HepG2 (cell line): ENCODE measurements around the gene METAP1. TPM values are rescaled to one million over a fixed set of nuclear protein-coding genes. Genes with fewer than 3 reads are reported as not detected.

ENCODE experiments used
- FOXA1 ChIP-seq, 2 experiments: fragments of 450-650 bp in 1 of 2; sonication (generic) in 1 of 2; formaldehyde crosslinking in 1 of 2; IDR thresholded peaks; 2 replicates each; pipeline versions ENCODE4 v1.4.0 to v1.6.1; 2016 to 2020; ENCODE audit warnings: missing genetic modification reagents in 1 of 2
- HBP1 ChIP-seq: IDR thresholded peaks from 2 replicates; pipeline ENCODE4 v1.6.1; 2016; ENCODE audit warnings: low read depth, control low read depth
- IKZF5 ChIP-seq: IDR thresholded peaks from 2 replicates; pipeline ENCODE4 v1.6.1; 2018; ENCODE audit warnings: missing genetic modification reagents, mild to moderate bottlenecking, missing compliant biosample characterization
- JUNB ChIP-seq: sonication (generic); formaldehyde crosslinking; IDR thresholded peaks from 2 replicates; pipeline ENCODE4 v1.8.0; 2022; ENCODE audit warnings: missing genetic modification reagents, mild to moderate bottlenecking, borderline replicate concordance
- MED13 ChIP-seq: sonication (generic); formaldehyde crosslinking; IDR thresholded peaks from 2 replicates; pipeline ENCODE4 v1.5.0; 2020; ENCODE audit warnings: missing genetic modification reagents
- PCBP2 ChIP-seq: fragments of 200-400 bp; formaldehyde crosslinking; optimal IDR thresholded peaks from 2 replicates; pipeline ENCODE3; 2018; ENCODE audit warnings: low read length, low read depth; ENCODE audit not compliant: poor library complexity, severe bottlenecking
- RAD21 ChIP-seq: fragments of 450-650 bp; formaldehyde crosslinking; IDR thresholded peaks from 2 replicates; pipeline ENCODE4 v1.5.0; 2020; ENCODE audit warnings: mild to moderate bottlenecking
- SP5 ChIP-seq: IDR thresholded peaks from 2 replicates; pipeline ENCODE4 v1.6.1; 2016; ENCODE audit warnings: low read depth, borderline replicate concordance
- TBP ChIP-seq: sonication (generic); formaldehyde crosslinking; IDR thresholded peaks from 2 replicates; pipeline ENCODE4 v1.5.0; 2020; ENCODE audit warnings: missing genetic modification reagents
- TEF ChIP-seq: sonication (generic); formaldehyde crosslinking; IDR thresholded peaks from 2 replicates; pipeline ENCODE4 v1.5.0; 2020; ENCODE audit warnings: missing genetic modification reagents
- XRCC5 ChIP-seq: fragments of 200-400 bp; formaldehyde crosslinking; optimal IDR thresholded peaks from 2 replicates; pipeline ENCODE3; 2017; ENCODE audit warnings: mild to moderate bottlenecking, low read length
- ZFP36L1 ChIP-seq: sonication (generic); formaldehyde crosslinking; IDR thresholded peaks from 2 replicates; pipeline ENCODE4 v1.8.0; 2022; ENCODE audit warnings: mild to moderate bottlenecking, missing genetic modification reagents, moderate library complexity
- ZNF296 ChIP-seq: sonication (generic); formaldehyde crosslinking; conservative IDR thresholded peaks from 2 replicates; pipeline ENCODE4 v1.5.0; 2020; ENCODE audit warnings: mild to moderate bottlenecking, missing genetic modification reagents
- ZNF430 ChIP-seq: sonication (generic); formaldehyde crosslinking; IDR thresholded peaks from 2 replicates; pipeline ENCODE4 v1.9.0; 2021; ENCODE audit warnings: mild to moderate bottlenecking, missing genetic modification reagents
- ZNF446 ChIP-seq: sonication (generic); formaldehyde crosslinking; IDR thresholded peaks from 2 replicates; pipeline ENCODE4 v1.5.0; 2020; ENCODE audit warnings: mild to moderate bottlenecking, missing genetic modification reagents
- ZNF496 ChIP-seq: sonication (generic); formaldehyde crosslinking; IDR thresholded peaks from 2 replicates; pipeline ENCODE4 v1.8.1; 2023; ENCODE audit warnings: mild to moderate bottlenecking, moderate library complexity, missing genetic modification reagents; ENCODE audit not compliant: insufficient replicate concordance
- ZNF552 ChIP-seq: sonication (generic); formaldehyde crosslinking; IDR thresholded peaks from 2 replicates; pipeline ENCODE4 v1.9.0; 2022; ENCODE audit warnings: missing genetic modification reagents, mild to moderate bottlenecking, borderline replicate concordance
- ZNF580 ChIP-seq: IDR thresholded peaks from 2 replicates; pipeline ENCODE4 v1.6.1; 2016; ENCODE audit warnings: low read depth, borderline replicate concordance
- ZSCAN25 ChIP-seq: sonication (generic); formaldehyde crosslinking; IDR thresholded peaks from 2 replicates; pipeline ENCODE4 v1.8.0; 2022; ENCODE audit warnings: mild to moderate bottlenecking, missing genetic modification reagents
- ZSCAN5A ChIP-seq: sonication (generic); formaldehyde crosslinking; IDR thresholded peaks from 2 replicates; pipeline ENCODE4 v1.8.0; 2022; ENCODE audit warnings: mild to moderate bottlenecking, missing genetic modification reagents, borderline replicate concordance
- polyA plus RNA-seq, 8 experiments: library from polyadenylated mRNA; depleted of rRNA in 3 of 8; stranded (reverse) in 7 of 8; unstranded in 1 of 8; fragments of >200 nt; fragmentation: Illumina TruSeq in 4 of 8; extraction: Trizol in 4 of 8; gene quantifications; 2 replicates each; pipeline versions ENCODE4 v1.2.1 to v1.2.3, GENCODE V29; 2011 to 2016; ENCODE audit warnings: low read depth in 4 of 8, missing spikeins in 1 of 8, mixed read lengths in 1 of 8; ENCODE audit not compliant: insufficient read depth in 1 of 8
- total RNA-seq, 5 experiments: library from RNA; depleted of rRNA; stranded (reverse); fragments of >200 nt; fragmentation: Illumina TruSeq; extraction: Trizol; gene quantifications; 2 replicates each; pipeline ENCODE4 v1.2.3, GENCODE V29; 2016; ENCODE audit warnings: low read depth in 1 of 5

Gene METAP1
- total and polyA plus RNA-seq, 2 of the 13 experiments (the other 11 are each of a cell fraction or from before 2014, with no cell fraction given), result 44.9 to 53.5 TPM

- TF ChIP-seq MED13 (CRISPR knock-in tag) (no peak), FOXA1 (IDR thresholded peaks at IDR 0.05) (no peak), FOXA1 (CRISPR knock-in tag; IDR thresholded peaks at IDR 0.05) (0 out of 2 replicates have a peak, but pooled peaks have one; percentile 6), IKZF5 (CRISPR knock-in tag) (peak; percentile 64), JUNB (CRISPR knock-in tag) (no peak; the same call in 1 of the 2 replicates), HBP1 (CRISPR knock-in tag) (peak; percentile 79), ZSCAN5A (CRISPR knock-in tag) (0 out of 2 replicates have a peak, but pooled peaks have one; percentile 57), SP5 (CRISPR knock-in tag) (peak; percentile 61; the same call in 1 of the 2 replicates), ZNF446 (CRISPR knock-in tag) (0 out of 2 replicates have a peak, but pooled peaks have one; percentile 17), XRCC5 (no peak), ZNF496 (no peak), ZNF552 (CRISPR knock-in tag) (no peak), TEF (CRISPR knock-in tag) (no peak), PCBP2 (no peak), ZNF430 (peak; percentile 68; the same call in 1 of the 2 replicates), ZSCAN25 (CRISPR knock-in tag) (0 out of 2 replicates have a peak, but pooled peaks have one; percentile 28), TBP (CRISPR knock-in tag) (no peak), ZNF296 (CRISPR knock-in tag) (peak; percentile 52; the same call in 1 of the 2 replicates), RAD21 (CRISPR knock-in tag) (0 out of 2 replicates have a peak, but pooled peaks have one; percentile 8), ZFP36L1 (peak; percentile 80; the same call in 1 of the 2 replicates), ZNF580 (CRISPR knock-in tag) (peak; percentile 54; the same call in 1 of the 2 replicates)
Measured at GRCh38 chr4:99088481-99089365, 93.2 kb downstream of the METAP1 start, which contains the start of gene ADH5 (continued).
